Tibial artery (tissue), 4 donors: ENCODE measurements around the gene PATJ.

Experiments
- DNase-seq, 2 donors: peaks; one replicate each; pipeline ENCODE4 v3.0.0-alpha.2; 2019
- H3K27ac ChIP-seq, 2 donors: fragments of 200-600 bp; sonication (generic) in 1 of 2; 1 replicate in 1 of 2; 2 replicates in 1 of 2; pipeline ENCODE4 v1.5.1; 2018 to 2019; ENCODE audit warnings: mild to moderate bottlenecking in 1 of 2
- H3K27me3 ChIP-seq, 2 donors: fragments of 200-600 bp; sonication (generic) in 1 of 2; one replicate each; pipeline versions ENCODE4 v1.5.1 to v1.6.0; 2016 to 2019
- H3K36me3 ChIP-seq, 3 donors: fragments of 200-600 bp; sonication (generic) in 2 of 3; one replicate each; pipeline ENCODE4 v1.5.1; 2016 to 2019; ENCODE audit warnings: mild to moderate bottlenecking in 2 of 3
- H3K4me1 ChIP-seq, 4 donors: fragments of 200-600 bp; sonication (generic) in 2 of 4; 1 replicate in 3 of 4; 2 replicates in 1 of 4; pipeline ENCODE4 v1.5.1; 2016 to 2019
- H3K4me3 ChIP-seq, 2 donors: fragments of 200-600 bp; sonication (generic) in 1 of 2; 1 replicate in 1 of 2; 2 replicates in 1 of 2; pipeline ENCODE4 v1.5.1; 2018 to 2019; ENCODE audit warnings: mild to moderate bottlenecking in 2 of 2
- H3K9me3 ChIP-seq, 3 donors: fragments of 200-600 bp; sonication (generic) in 1 of 3; one replicate each; pipeline ENCODE4 v1.5.1; 2016 to 2019
- CTCF ChIP-seq, 2 experiments: fragments of 200-600 bp in 1 of 2; fragments of 450-650 bp in 1 of 2; IDR thresholded peaks; one replicate each; pipeline ENCODE4 v1.5.1; 2017 to 2019; ENCODE audit warnings: antibody characterized with exemption in 2 of 2, mild to moderate bottlenecking in 1 of 2, moderate library complexity in 1 of 2
- intact Hi-C: fragments of 100-400 bp; cut with DNase I; formaldehyde crosslinking; loops from one replicate; pipeline ENCODE4 v1.15.0; 2023; ENCODE audit warnings: low total_unique reads

PATJ gene

GRCh38 chr1:62025154-62025553 lies 282.9 kb downstream of the PATJ start:
- Histone ChIP-seq H3K27me3 (no peaks in the 10 kb centered on the region), H3K36me3 (peaks cover 0 to 2% (median 0%) of the 10 kb centered on the region in 3 donors), H3K27ac (no peak overlapping the region), H3K4me1 (no peaks in the 10 kb centered on the region), H3K4me3 (no peak overlapping the region), H3K9me3 (no peaks in the 10 kb centered on the region)
- intact Hi-C loops: loop anchor here (5.0 kb wide), 1 partner anchor 288 kb away; no protein-coding TSS in a partner anchor
- DNase-seq: no peak
- TF ChIP-seq CTCF (IDR thresholded peaks at IDR 0.05): no peak

GRCh38 chr1:62025892-62026291 lies 283.6 kb downstream of the PATJ start:
- intact Hi-C loops: loop anchor here (5.0 kb wide), 1 partner anchor 289 kb away; no protein-coding TSS in a partner anchor
- H3K36me3 ChIP-seq: no peaks in the 10 kb centered on the region
- no peak for DNase-seq
- no peaks in the 10 kb centered on the region for H3K4me1 ChIP-seq
- TF ChIP-seq CTCF (IDR thresholded peaks at IDR 0.05): no peak
- no peaks in the 10 kb centered on the region for H3K27me3 ChIP-seq
- no peak overlapping the region for H3K4me3 ChIP-seq
- no peaks in the 10 kb centered on the region for H3K9me3 ChIP-seq
- no peak overlapping the region for H3K27ac ChIP-seq

GRCh38 chr1:62029704-62030103 lies 287.4 kb downstream of the PATJ start:
- H3K27me3 ChIP-seq: no peaks in the 10 kb centered on the region
- H3K4me3 ChIP-seq: no peak overlapping the region
- no peaks in the 10 kb centered on the region for H3K4me1 ChIP-seq
- H3K36me3 ChIP-seq: no peaks in the 10 kb centered on the region
- no peak overlapping the region for H3K27ac ChIP-seq
- intact Hi-C loops: loop anchor here (5.0 kb wide), 1 partner anchor 292 kb away; no protein-coding TSS in a partner anchor
- H3K9me3 ChIP-seq: no peaks in the 10 kb centered on the region
- TF ChIP-seq CTCF (IDR thresholded peaks at IDR 0.05): no peak
- no peak for DNase-seq

- H3K27ac ChIP-seq: no peak overlapping the region
- intact Hi-C loops: no loop called here
- no peaks in the 10 kb centered on the region for H3K27me3 ChIP-seq
- H3K4me3 ChIP-seq: no peak overlapping the region
- DNase-seq: no peak
- H3K9me3 ChIP-seq: no peaks in the 10 kb centered on the region
- TF ChIP-seq CTCF (IDR thresholded peaks at IDR 0.05): no peak
- H3K4me1 ChIP-seq: no peaks in the 10 kb centered on the region
- no peaks in the 10 kb centered on the region for H3K36me3 ChIP-seq
Measured at GRCh38 chr1:62034790-62035189, 292.5 kb downstream of the PATJ start.

GRCh38 chr1:62037274-62037673 lies 295.0 kb downstream of the PATJ start:
- H3K36me3 ChIP-seq: no peaks in the 10 kb centered on the region
- intact Hi-C loops: no loop called here
- H3K9me3 ChIP-seq: no peaks in the 10 kb centered on the region
- H3K4me3 ChIP-seq: no peak overlapping the region
- no peak for DNase-seq
- TF ChIP-seq CTCF (IDR thresholded peaks at IDR 0.05): no peak
- H3K4me1 ChIP-seq: no peaks in the 10 kb centered on the region
- H3K27ac ChIP-seq: no peak overlapping the region
- H3K27me3 ChIP-seq: no peaks in the 10 kb centered on the region
